GM12873 (cell line): ENCODE data around the gene TOR1AIP2.

Experiments
- CTCF ChIP-seq: IDR thresholded peaks from 2 replicates; pipeline ENCODE4 v1.5.1; 2012; ENCODE audit warnings: low read depth, mild to moderate bottlenecking, moderate library complexity, low read length, control low read depth; ENCODE audit not compliant: insufficient read depth; ENCODE audit errors: missing control alignments

Gene TOR1AIP2

GRCh38 chr1:179831852-179832699 is 45.5 kb downstream of the TOR1AIP2 start:
- TF ChIP-seq CTCF = no peak

- TF ChIP-seq CTCF = no peak
These were observed 46.4 kb downstream of the TOR1AIP2 start for GRCh38 chr1:179831225-179831624.

GRCh38 chr1:179828554-179829110 is 49.0 kb downstream of the TOR1AIP2 start:
- no peak for TF ChIP-seq CTCF

- TF ChIP-seq CTCF = no peak
These were observed 50.9 kb downstream of the TOR1AIP2 start for GRCh38 chr1:179826626-179827280.

- no peak for TF ChIP-seq CTCF
These were observed 51.7 kb downstream of the TOR1AIP2 start for GRCh38 chr1:179825798-179826460.

- TF ChIP-seq CTCF = no peak
These were observed 52.4 kb downstream of the TOR1AIP2 start for GRCh38 chr1:179825206-179825605.

GRCh38 chr1:179824265-179824664 is 53.3 kb downstream of the TOR1AIP2 start:
- TF ChIP-seq CTCF = no peak
